Islet of Langerhans (tissue), 1 donor: ENCODE measurements around the gene SH3GLB2.
"Not testable (repeated sequence)": the region's sequence is repeated elsewhere in the genome, so short reads cannot be mapped to it uniquely, and the experiment has no call there.

Experiments
- FAIRE-seq: peaks from one replicate; lab custom pipeline; 2011; peaks lifted over from hg19 to GRCh38; lab: Jason Lieb, UNC

Gene SH3GLB2

GRCh38 chr9:129014124-129014523 is 14.0 kb downstream of the SH3GLB2 start:
- no peak for FAIRE-seq

- FAIRE-seq, result no peak
Measured at GRCh38 chr9:129013674-129014073, 14.5 kb downstream of the SH3GLB2 start.

DNA sequence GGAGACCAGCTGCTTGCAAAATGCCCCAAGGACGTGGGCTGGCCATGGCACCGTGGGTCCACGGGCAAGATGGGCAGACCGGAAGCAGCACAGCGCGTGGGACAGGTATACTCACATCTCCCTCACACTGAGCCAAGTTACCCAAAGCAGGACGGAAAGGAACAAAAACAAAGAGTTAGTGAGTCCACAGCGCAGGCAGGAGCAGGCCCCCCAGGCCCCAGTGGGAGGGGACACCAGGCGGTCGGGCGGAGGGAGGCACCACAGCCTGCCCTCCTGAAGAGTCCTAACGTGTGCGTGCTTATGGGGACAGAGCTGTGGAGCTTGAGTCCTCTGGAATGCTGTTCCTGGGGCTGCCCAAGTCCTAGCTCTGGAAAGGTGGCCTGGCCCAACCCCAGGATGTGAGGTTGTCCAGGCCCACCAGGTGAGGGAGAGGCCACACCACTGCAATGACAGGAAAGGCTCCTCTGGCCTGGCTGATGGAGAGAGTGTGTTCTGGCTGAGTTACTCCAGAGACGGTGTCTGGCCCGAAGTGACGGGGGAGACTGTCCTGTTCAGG is 15.2 kb downstream of the SH3GLB2 start:
- no peak for FAIRE-seq

- FAIRE-seq, result no peak
Measured at GRCh38 chr9:129012343-129012742, 15.8 kb downstream of the SH3GLB2 start.

DNA sequence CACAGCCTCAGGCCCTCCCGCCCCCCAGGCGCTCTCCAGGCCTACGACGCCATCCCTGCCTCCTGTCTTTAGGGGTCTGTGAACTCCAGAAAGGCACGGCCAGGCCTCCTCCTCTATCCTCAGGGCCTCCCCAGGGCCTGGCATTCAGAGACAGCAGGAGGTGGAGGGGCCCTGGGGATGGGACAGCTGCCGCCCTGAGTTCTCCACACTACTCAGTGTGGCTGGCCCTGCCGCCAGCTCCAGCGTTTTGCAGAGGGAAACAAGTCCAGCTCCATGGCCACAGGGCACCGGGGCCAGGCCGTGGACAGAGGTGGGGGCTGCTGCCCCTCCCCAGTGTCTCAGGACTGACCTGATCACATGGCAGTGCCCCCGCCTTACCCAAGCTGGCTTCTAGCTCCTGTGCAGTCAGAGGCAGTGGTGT is 16.4 kb downstream of the SH3GLB2 start:
- FAIRE-seq, result no peak

- FAIRE-seq, result no peak
Measured at GRCh38 chr9:129011170-129011569, 17.0 kb downstream of the SH3GLB2 start.

DNA sequence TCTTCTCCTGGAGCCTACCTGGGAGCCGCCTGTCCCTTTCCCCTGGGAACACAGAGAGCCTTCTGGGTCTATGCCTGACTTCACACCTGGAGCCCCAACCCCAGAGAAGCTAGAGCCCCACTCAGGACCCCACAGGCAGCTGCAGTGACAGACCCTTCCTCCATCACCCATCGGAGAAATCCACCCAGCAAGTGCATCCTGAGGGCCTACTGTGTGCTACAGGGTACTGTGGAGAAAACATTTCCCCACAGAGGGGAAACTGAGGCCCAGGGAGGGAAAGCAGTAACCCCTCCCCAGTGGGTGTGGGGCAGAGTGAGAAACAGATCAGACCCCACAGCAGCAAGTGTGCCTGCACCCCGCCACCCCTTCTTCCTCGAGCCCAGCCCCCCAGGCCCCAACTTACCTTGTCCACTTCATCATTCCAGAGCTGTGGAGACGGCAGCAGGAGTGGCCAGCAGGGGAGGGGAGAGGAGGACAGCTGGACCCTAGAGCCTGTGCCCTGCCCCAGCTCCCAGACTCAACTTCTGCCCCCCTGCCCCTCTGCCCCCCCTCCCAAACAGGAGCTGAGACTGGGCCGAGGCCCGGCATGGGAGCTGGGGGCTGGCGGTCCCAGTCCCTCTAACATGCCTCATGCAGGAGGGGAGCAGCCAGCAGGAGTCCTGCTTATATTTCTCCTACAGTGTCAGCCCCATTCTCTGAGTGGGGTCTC is 17.7 kb downstream of the SH3GLB2 start:
- FAIRE-seq, result no peak

- FAIRE-seq, result no peak
Measured at GRCh38 chr9:129009584-129010141, 18.5 kb downstream of the SH3GLB2 start.

DNA sequence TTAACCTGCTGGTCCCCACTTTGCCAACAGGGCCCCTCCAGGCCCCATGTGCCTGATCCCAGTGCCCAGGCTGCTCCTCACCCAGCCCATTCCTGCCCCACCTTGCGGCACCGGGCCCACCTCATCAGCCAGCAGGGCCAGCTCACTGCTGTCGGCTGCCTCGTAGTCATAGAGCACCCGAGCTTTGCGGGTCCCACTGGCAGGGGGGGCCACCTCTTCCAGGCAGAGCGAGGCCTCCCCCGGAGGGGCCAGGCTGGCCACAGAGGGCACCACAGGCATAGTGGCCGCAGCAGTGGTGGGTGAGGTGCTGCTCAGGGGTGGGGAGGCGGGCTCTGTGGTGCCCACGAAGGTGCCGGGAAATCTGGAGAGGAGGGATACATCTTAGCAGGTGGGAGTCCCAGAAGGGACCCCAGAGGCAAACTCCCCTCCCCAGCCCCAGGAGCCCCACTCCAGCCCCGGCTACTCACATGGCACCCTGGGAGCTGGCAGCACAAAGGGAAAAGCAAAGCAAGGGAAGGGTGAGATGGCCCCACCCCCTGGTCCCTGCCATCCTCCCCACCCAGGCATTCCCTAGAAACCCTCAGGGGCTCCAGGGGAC is 19.0 kb downstream of the SH3GLB2 start:
- FAIRE-seq, result no peak

DNA sequence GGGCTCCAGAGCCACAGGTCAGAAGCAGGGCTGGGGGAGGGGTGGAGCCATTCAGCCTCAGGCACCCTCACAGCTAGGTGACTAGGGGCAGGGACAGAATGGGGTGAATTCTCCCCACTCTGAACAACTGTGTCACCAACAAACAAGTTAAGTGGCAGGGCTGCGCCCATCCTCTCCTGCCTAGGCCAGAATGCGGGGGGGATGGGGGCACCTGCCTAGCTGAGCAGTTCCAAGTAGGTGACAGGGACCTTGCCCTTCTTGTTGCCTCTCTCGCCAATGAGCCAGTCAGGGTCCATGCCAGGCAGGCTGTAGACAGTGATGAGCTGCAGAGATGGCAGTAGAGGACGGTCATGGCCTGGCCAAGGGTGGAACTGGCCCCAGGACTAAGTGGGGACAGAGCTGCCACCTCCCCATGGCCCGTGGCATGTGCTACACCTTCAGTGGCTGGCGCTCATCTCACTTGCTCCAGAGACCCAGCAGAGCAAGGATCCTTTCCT is 19.6 kb downstream of the SH3GLB2 start:
- FAIRE-seq, result no peak

DNA sequence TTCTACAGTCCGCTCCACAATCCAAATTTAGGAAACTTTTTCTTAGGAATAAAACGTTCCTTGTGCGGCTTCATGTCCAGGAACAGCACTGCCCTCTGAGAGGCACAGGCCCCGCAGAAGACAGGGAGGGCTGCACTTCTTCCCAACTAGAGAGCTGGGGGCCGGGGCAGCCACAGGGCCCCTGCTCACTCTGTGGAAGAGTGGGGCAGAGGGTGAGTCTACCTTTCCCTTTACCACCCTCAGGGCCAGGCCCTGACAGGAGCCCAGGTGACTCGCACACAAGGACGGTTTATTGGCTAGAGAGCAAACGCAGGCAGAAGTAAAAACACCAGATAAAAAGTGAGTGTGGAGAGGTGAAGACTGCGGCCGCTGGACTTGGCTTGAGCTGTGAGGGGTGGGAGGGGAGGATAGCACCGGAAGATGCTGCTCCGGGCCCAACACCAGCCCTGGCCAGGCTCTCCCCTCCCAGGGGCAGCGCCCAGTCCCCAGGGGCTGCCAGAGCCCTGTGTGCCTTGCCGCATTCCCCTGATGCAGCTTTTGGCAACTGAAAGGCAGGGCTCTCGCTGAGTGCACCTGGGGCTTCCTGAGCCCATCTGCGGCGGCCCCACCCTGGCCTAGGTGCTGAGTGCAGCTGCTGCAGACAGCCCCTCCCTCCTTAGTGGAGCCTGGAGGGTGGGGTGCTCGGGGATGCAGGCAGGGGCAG is 20.2 kb downstream of the SH3GLB2 start:
- FAIRE-seq, result no peak

DNA sequence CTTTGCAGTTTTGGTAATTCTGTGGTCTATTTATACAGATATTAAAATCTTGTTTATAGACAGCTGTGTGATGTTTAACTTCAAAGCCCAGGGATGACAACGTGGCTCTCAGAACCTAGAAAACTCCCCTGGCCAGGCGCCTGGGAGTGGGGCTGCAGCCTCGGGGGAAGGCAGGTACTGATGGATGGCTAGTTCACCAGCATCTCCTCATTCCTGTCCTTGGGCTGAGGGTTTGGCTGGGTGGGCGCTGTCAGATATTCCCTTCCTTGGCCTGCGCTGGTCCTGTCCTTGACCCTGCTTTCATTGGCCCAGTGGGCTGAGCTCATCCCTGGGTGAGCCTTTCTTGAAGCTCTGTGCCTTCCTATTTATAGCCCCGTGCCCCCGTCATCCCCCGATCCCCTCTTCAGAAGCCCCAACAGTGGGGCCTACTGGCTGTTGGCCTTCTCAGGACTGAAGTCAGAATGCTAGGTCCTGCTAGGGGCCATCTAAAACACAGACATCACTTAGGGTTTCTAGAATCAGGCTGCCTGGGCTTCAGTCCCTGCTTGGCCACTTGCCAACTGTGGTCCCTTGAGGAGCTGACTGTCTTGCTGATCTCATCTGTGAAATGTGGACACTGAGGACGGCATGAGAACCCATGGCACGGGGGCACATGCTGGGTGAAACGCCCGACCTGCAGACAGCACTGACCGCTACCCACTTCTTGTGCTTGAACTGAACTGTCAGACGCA is 20.9 kb downstream of the SH3GLB2 start:
- FAIRE-seq, result no peak

DNA sequence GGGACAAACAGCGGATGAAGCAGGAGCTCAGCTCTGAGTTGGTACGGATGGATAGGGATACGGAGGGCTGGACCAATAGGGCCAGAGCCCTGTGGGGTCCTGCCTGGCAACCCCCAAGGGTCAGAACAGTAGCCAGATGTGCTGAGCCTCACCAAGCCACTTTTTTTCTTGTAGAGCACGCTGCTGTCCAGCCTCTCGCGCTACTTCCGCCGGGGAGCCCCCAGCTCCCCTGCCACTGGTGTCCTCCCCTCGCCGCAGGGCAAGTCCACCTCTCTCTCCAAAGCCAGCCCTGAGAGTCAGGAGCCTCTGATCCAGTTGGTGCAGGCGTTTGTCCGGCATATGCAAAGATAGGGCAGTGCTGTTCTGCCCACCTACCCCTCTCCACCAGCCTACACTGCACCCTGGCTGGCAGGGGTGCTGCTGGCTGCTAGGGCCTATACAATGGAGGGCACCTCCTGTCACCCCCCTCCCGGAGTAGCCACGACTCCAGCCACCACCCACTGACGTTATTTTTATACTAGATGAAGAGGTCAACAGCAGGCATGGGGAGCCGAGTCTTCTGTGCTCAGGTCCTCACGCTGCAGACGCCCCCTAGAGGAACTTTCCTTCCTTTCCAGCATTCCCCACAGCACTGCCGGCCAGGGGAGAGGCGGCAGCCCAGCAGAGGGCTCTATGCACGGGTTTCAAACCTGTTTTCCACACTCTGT is 21.6 kb downstream of the SH3GLB2 start:
- no peak for FAIRE-seq

DNA sequence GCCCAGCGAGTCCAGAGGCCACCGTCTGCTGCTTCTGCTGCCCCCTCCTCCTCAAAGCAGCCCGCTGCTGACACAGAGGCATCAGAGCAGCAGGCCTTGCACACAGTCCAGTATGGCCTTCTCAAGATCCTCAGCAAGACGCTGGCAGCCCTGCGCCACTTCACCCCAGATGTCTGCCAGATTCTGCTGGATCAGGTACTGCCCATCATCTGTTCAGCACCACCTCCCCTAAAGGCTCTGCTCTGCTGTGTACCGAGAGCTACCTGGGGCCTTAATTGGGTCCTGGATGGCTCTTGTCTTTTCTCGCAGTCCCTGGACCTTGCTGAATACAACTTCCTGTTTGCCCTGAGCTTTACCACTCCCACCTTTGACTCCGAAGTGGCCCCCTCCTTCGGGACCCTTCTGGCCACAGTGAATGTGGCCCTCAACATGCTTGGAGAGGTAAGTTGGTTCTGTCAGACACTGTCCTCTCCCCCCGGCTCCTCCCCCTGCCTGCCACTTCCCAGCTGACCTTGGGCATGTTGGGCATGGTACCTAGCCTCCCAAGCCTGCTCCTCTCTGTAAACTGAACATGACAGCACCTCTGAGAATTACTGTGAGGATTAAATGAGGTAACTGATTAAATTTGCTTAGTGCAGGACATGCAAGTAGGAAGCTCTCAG is 22.7 kb downstream of the SH3GLB2 start:
- FAIRE-seq, result no peak

GRCh38 chr9:129004173-129004572 is 24.0 kb downstream of the SH3GLB2 start:
- FAIRE-seq, result not testable (repeated sequence)

GRCh38 chr9:129002992-129003391 is 25.1 kb downstream of the SH3GLB2 start:
- no peak for FAIRE-seq

- no peak for FAIRE-seq
Measured at GRCh38 chr9:129001504-129002325, 26.4 kb downstream of the SH3GLB2 start.

DNA sequence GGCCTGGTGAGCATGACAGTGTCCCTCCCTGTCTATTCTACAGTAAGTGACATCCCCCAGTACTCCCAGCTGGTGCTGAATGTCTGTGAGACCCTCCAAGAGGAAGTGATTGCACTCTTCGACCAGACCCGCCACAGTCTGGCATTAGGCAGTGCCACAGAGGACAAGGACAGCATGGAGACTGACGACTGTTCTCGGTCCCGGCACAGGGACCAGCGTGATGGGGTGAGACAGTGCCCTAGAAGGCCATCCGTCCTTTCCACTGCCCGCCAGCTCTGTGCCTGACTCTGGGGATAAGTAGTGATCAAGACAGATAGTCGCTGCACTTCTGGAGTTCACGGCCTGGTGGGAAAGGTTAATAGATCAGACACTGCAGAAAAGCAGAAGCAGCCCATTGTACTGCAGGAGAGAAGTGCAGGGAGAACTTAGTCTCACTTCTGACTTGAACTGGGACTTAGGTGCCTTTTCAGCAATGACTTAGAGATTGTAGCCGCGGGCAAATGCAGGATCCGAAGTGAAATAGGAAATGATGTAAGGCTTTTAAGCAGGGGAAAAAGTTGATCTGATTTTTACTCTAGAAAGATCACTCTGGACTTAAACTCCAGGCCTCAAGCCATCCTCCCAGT is 28.4 kb downstream of the SH3GLB2 start:
- FAIRE-seq, result no peak

- FAIRE-seq, result no peak
Measured at GRCh38 chr9:128998462-128998861, 29.7 kb downstream of the SH3GLB2 start.
